Measurements from ENCODE around the gene TPD52L2.

Gene TPD52L2

DNA sequence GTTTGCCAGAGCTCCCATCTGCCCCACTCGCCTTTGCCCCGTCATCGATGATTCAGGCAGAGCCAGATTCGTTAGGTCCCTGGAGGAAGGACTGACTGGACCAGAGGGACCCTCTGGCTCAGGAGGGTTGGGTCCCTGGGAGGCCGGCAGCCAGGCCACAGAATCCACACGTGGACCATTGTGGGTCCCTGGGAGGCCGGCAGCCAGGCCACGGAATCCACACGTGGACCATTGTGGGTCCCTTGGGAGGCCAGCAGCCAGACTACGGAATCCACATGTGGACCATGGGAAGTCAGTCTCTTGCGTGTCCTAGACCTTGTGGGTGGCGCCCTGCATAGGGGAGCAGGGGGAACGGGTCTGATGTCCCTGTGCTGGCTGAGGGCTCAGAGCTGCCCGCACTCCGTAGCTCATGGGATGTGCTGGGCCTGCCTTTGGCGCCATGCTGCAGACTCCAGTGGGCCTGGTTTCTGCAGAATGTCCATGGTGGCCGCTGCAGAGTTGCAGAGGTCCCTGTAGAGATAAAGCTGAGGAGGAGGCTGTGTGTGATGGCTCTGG, 67.6 kb downstream of the TPD52L2 start:
- no peak for DNase-seq (ENCODE audit: low spot score)

DNA sequence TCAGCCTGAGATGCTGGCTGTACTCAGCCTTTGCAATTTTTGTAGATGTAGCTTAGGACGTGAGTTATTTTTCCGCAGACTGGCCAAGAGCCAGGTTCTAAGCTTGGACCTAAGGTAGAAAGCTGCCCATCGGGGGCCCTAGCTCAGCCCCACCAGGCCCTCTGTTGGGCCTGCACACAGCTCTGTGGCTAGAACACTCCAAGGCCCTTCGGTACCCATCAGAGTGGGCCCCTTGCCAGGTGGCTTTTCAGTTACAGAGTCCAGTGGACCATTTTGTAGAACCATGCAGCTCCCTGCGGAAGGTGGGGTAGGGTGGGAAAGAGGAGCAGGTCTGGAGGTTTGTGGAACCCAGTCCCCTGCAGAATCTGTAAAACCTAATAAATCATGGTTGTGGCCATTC, 68.6 kb downstream of the TPD52L2 start:
- DNase-seq (ENCODE audit: low spot score), result no peak

DNA sequence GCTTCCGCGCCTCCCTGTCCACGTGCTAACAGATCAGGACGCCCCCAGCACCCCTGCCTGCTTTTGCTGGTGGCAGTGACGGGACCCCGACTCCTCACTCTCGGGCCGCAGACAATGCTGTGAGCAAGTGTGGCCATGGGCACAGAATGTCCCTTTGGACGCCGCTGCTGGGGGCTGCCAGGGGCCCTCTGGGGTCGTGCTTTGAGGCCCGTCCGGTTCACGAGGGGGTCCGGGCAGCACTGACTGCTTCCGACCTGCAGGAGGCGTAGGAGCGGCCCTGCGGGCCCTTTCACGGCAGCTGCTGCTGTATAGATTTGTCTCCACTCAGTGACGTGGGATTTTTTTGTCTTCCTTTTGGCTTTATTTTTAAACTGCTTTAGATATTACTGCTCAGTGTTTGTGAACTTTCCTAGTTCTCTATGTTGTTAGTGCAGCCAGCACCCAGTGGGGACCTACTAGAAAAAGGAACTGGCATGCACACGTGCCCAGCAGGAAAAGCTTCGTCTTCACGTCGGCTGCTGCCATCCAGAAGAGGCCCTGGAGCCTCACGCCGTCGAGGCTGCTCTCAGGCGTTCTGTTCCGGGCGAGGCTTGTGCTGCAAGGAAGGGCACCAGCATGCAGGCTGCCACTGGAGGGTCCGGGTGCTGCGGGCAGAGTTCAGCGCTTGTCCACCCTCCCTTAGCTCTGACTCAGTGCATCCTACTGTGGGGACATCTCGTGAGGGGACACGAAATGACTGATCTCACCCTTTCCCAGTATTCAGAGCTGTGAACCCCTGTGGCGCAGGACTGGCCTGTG, 69.4 kb downstream of the TPD52L2 start:
- no peak for DNase-seq (ENCODE audit: low spot score)

DNA sequence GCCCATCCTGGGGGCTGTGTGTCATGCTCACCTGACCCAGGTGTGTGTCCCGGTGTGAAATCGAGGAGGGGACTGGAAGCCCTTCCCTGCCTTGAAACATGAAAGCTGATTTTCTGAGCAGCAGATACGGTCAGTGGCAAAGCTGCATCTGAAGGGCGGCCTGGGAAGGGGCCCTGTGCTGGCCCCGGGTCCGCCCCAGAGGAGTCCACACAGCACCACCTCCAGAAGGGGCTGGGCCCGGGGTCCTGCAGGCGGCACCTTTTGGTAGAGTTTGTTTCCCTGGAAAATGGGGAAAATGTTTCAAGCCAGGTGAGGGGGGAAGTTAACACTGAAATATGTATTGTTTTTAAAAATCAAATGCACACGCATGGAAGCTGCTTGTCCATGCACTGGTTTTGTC, 70.4 kb downstream of the TPD52L2 start:
- DNase-seq (ENCODE audit: low spot score), result no peak

DNA sequence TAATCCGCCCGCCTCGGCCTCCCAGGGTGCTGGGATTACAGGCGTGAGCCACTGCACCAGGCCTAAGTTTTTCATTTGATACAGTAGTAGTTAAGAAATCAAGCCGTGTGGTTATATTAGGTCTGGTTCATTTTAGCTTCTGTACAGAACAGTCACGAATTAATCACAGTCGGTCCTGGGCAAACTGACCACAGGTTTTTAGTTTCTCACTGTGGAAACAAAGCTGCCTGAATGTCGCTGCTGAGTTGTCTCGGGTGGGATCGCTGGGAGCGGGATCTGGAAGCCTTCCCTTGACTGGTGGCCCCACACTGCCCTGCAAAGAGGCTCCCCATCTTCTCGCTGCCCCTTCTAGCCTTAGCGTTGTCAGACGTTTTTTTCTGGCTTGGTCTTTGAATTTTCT, 72.5 kb downstream of the TPD52L2 start:
- DNase-seq (ENCODE audit: low spot score), result no peak

DNA sequence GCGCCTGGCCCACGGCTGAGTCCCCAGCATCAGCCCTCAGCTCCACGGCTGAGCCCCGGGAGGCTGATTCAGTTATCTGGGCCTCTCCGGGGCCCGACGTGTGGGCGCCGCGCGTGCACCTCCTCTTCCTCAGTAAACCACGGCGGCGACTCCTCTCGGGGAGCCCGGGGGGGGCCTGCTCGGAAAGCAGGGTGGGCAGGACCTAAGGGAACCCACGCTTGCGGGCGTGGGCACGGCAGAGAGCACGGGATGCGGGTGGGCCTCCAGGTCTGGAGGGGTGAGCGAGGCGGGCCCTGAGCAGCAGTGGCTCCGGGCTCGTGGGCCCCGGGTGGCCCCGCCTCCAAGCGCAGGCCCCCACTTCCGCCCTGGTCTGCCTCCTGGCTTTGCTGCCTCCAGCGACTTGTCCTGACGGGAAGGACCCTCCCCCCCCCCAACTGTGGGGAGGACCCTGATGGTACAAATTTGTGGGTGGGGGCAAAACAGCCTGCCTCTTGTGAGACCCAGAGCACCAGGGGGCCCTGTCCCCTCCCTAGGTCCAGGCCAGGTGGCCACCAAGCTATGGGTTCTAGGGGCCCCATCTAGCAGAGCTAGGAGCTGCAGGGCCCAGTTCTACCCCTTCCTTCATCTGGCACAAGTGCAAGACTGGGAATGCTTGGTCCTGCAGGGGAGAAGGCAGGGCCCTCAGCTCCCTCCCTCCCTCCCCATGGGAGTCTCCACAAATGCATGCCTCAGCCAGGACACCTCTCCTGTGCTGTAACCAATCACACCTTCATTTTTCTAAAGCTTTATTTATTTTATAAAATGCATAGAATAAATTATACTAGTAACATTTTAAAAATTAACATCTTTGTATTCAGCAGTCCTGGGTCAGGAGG, 74.2 kb downstream of the TPD52L2 start:
- DNase-seq (ENCODE audit: low spot score), result no peak

DNA sequence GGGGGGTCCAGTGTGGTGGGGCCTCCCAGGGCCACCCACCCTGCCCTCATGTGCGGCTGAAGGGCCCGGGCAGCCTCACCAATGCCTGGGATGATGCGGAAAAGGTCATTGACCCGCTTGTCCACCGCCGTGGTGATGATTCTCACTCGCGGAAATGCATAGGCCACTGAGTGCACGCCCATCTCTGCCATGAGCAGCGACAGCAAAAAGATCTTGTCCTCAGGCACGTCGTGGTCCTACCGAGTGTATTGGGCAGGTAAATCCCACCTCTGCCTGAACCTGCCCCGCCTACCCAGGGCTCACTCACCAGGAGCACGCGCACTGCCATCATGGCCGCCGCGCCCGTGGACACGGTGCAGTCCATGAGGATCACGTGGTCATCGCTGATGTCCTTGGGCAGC, 75.0 kb downstream of the TPD52L2 start:
- no peak for DNase-seq (ENCODE audit: low spot score)

DNA sequence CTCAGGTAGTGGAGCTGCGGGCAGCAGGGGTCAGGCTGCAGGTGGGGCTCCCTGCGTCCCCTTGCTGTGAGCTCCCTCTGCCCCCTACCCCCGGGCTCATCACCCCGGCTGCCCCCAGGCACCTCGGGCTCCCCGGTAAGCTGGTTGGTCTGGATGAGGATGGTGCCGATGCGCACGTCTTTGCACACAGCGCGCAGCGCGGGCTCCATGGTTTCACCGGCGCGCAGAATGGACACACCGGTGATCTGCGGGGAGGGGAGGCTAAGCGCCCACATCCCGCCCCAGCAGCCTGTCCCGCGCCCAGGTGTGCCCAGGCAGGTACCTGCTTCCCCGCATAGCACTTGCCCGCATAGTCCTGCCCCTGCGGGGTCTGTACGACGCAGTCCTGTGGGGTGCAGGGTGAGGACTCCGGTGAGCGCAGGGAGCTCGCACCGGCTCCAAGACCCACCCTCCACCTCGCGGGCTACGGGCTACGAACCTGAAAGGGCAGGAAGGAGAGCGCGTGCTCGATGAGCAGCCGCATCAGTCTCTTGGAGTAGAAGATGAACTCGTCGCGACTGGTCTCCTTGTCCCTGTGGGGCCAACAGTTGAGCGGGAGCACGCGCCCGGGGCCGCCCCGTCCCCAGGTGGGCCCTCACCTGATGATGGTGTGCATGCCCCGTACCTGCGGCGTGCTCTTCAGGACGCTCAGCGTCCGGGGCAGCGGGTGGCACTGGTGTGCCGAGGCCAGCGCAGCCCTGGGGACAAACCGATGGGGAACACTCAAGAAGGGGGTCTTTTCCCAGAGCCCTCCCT, 75.6 kb downstream of the TPD52L2 start:
- DNase-seq (ENCODE audit: low spot score), result no peak

All from LoVo (cell line).